ENCODE measurements around the gene AIMP1. TPM values are rescaled to one million over a fixed set of nuclear protein-coding genes. Genes with fewer than 3 reads are reported as not detected.

AIMP1 gene
- total and polyA plus RNA-seq, 8 donors, result 12.1 to 26.4 (median 19.9) TPM

DNA sequence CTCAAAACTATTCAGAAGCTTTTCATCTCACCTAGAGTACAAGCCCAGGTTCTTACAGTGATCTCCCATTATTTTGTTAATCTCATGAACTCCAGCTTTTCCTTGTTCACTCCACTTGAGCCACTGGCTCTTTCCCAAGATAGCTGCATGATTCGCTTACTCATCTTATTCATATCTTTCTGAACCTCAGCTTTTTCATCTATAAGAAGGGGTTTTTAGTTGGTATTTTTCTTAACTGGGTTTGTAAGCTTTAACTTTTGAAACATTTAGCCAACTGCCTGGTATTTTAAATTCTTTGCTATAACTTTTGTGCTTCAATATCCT lies 28.3 kb downstream of the AIMP1 start:
- H3K27ac ChIP-seq, result no peak overlapping the region
- ATAC-seq (no peak), DNase-seq (no peak), FAIRE-seq (no peak)
- H3K4me3 ChIP-seq, result no peak overlapping the region
- no peaks in the 10 kb centered on the region for H3K27me3 ChIP-seq
- TF ChIP-seq, protein P1, sequence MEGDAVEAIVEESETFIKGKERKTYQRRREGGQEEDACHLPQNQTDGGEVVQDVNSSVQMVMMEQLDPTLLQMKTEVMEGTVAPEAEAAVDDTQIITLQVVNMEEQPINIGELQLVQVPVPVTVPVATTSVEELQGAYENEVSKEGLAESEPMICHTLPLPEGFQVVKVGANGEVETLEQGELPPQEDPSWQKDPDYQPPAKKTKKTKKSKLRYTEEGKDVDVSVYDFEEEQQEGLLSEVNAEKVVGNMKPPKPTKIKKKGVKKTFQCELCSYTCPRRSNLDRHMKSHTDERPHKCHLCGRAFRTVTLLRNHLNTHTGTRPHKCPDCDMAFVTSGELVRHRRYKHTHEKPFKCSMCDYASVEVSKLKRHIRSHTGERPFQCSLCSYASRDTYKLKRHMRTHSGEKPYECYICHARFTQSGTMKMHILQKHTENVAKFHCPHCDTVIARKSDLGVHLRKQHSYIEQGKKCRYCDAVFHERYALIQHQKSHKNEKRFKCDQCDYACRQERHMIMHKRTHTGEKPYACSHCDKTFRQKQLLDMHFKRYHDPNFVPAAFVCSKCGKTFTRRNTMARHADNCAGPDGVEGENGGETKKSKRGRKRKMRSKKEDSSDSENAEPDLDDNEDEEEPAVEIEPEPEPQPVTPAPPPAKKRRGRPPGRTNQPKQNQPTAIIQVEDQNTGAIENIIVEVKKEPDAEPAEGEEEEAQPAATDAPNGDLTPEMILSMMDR (IDR thresholded peaks at IDR 0.05), result no peak
- H3K4me1 ChIP-seq, result peaks cover 0 to 3% (median 0%) of the 10 kb centered on the region in 3 donors
- no peaks in the 10 kb centered on the region for H3K9me3 ChIP-seq
- WGBS, 2 donors, result 85 to 88% methylated on average over 1 of the region's 1 CpG
- intact Hi-C loops (cut with DNase I), result no loop called here
- H3K36me3 ChIP-seq, result no peaks in the 10 kb centered on the region

DNA sequence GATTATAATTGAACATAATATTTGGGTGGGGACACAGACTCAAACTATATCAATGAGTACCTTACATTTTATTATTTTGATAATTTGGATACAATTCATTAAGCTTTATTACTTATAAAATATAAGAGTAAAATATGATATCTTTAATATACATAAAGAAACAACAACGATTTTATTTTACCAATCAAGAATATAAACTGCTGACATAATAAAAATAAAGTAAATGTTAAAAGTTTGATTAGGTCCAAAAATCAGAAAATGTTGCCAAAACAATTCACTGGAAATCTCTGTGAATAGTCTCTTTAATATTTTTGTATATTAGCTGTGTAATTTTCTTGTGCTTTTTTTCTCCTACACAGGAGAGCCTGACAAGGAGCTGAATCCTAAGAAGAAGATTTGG lies 30.8 kb downstream of the AIMP1 start:
- intact Hi-C loops (cut with DNase I), result no loop called here
- no peak for DNase-seq
- no peaks in the 10 kb centered on the region for H3K36me3 ChIP-seq
- WGBS, 2 donors, result 83 to 84% methylated on average over 1 of the region's 1 CpG
- H3K9me3 ChIP-seq, result no peaks in the 10 kb centered on the region
- peak; percentile 86 for FAIRE-seq
- no peak for ATAC-seq
- no peaks in the 10 kb centered on the region for H3K27me3 ChIP-seq
- TF ChIP-seq, protein P1 (IDR thresholded peaks at IDR 0.05), result no peak
- H3K27ac ChIP-seq, result no peak overlapping the region
- no peak overlapping the region for H3K4me3 ChIP-seq
- H3K4me1 ChIP-seq, result peaks cover 0 to 3% (median 0%) of the 10 kb centered on the region in 3 donors

DNA sequence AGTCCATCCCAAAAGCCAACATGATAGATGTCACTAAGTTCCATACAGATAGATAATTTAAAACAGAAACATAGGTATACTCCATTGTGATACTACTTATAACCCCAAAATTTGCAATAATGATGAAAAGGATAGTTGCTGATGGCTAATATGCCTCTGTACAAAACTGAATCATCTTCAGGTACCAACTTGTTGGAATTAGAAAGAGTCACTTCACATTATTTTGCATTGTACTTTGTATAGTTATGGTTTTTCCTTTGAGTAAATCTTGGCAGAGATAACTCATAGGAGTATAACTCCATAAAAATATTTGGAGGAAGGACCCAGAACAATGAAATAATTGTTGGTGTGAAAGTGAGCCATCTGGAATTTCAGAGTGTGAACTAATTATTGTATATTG lies 34.7 kb downstream of the AIMP1 start:
- intact Hi-C loops (cut with DNase I), result no loop called here
- H3K4me1 ChIP-seq, result no peaks in the 10 kb centered on the region
- no peaks in the 10 kb centered on the region for H3K27me3 ChIP-seq
- no peaks in the 10 kb centered on the region for H3K9me3 ChIP-seq
- DNase-seq, result no peak
- H3K27ac ChIP-seq, result no peak overlapping the region
- no peak overlapping the region for H3K4me3 ChIP-seq
- no peak for ATAC-seq
- TF ChIP-seq, protein P1 (IDR thresholded peaks at IDR 0.05), result no peak
- H3K36me3 ChIP-seq, result no peaks in the 10 kb centered on the region
- no peak for FAIRE-seq

GRCh38 chr4:106353786-106354185 lies 37.4 kb downstream of the AIMP1 start:
- no peaks in the 10 kb centered on the region for H3K9me3 ChIP-seq
- H3K27ac ChIP-seq, result no peak overlapping the region
- H3K27me3 ChIP-seq, result no peaks in the 10 kb centered on the region
- TF ChIP-seq, protein P1 (IDR thresholded peaks at IDR 0.05), result no peak
- no peaks in the 10 kb centered on the region for H3K4me1 ChIP-seq
- no peaks in the 10 kb centered on the region for H3K36me3 ChIP-seq
- FAIRE-seq (no peak), DNase-seq (no peak), ATAC-seq (no peak)
- intact Hi-C loops (cut with DNase I), result no loop called here
- no peak overlapping the region for H3K4me3 ChIP-seq
- 93 to 100% methylated on average over 1 of the region's 1 CpG for WGBS, 2 donors

GRCh38 chr4:106355193-106355592 lies 38.8 kb downstream of the AIMP1 start:
- FAIRE-seq (no peak), ATAC-seq (peak in 2 of 4 donors; percentile 53 to 57), DNase-seq (peak in 1 of 6 donors; percentile 16)
- 35 to 52% methylated on average over 4 of the region's 4 CpGs for WGBS, 2 donors
- H3K9me3 ChIP-seq, result no peaks in the 10 kb centered on the region
- H3K4me1 ChIP-seq, result no peaks in the 10 kb centered on the region
- TF ChIP-seq, protein P1 (IDR thresholded peaks at IDR 0.05), result no peak
- intact Hi-C loops (cut with DNase I), result no loop called here
- H3K4me3 ChIP-seq, result no peak overlapping the region
- H3K27ac ChIP-seq, result no peak overlapping the region
- no peaks in the 10 kb centered on the region for H3K27me3 ChIP-seq
- H3K36me3 ChIP-seq, result no peaks in the 10 kb centered on the region

Data from pancreas (tissue), 10 donors.